HCT116 (cell line): Measurements from ENCODE around the gene SAP30L. TPM values are rescaled to one million over a fixed set of nuclear protein-coding genes. Genes with fewer than 3 reads are reported as not detected.

Experiments used
- ATAC-seq: fragments of 200-7000 bp; cut with Tn5 transposase; 2 replicates; pipeline ENCODE4 v1.9.1; 2020; ENCODE audit warnings: mild to moderate bottlenecking, moderate library complexity
- BruUV-seq: library from RNA; stranded (reverse); fragments of 400-500 nt; replicated peaks from 2 replicates; lab custom pipeline; 2021; lab: Mats Ljungman, UMichigan
- CTCF ChIA-PET: fragments of 300-600 bp; sonication (Branson Sonifier 250); formaldehyde crosslinking; loops from one replicate; lab custom pipeline; 2021; ENCODE audit warnings: antibody characterized with exemption; lab: Charles Lee
- POLR2A ChIA-PET: fragments of 300-600, 350-600 bp; sonication (Branson Sonifier 250); formaldehyde crosslinking; loops from one replicate; lab custom pipeline; 2021; ENCODE audit warnings: antibody characterized with exemption; lab: Charles Lee
- RAD21 ChIA-PET, 2 experiments: fragments of 300-600 bp; sonication (Branson Sonifier 250); formaldehyde crosslinking; loops; one replicate each; lab custom pipeline; 2023; ENCODE audit warnings: low total read pairs in 2 of 2; ENCODE audit not compliant: uncharacterized antibody in 2 of 2, unreplicated experiment in 2 of 2, low non-redundant PET in 1 of 2; lab: Charles Lee
- DNase-seq: peaks from one replicate; pipeline ENCODE4 v3.0.0-alpha.2; 2010; ENCODE audit warnings: low read depth, low spot score
- H2AFZ ChIP-seq: fragments of 200-600 bp; shearing (Covaris generic), sonication (generic); 2 replicates; pipeline ENCODE4 v1.6.1; 2017; ENCODE audit warnings: low read depth, mixed run types, mixed read lengths, antibody characterized with exemption, low read length; ENCODE audit not compliant: poor library complexity, severe bottlenecking
- H3K27ac ChIP-seq: 2 replicates; pipeline ENCODE4 v1.5.1; 2012; ENCODE audit warnings: low read depth, low read length
- H3K27me3 ChIP-seq: fragments of 200-600 bp; sonication (generic); 2 replicates; pipeline ENCODE4 v1.6.1; 2016; ENCODE audit warnings: mixed run types, low read length, mixed read lengths; ENCODE audit not compliant: insufficient read depth
- H3K36me3 ChIP-seq, 2 experiments: fragments of 200-500 bp in 1 of 2; fragments of 200-600 bp in 1 of 2; sonication (Bioruptor generic) in 1 of 2; sonication (generic) in 1 of 2; 2 replicates each; pipeline versions ENCODE4 v1.5.1 to v1.6.1; 2014 to 2016; ENCODE audit warnings: low read length in 2 of 2, inconsistent platforms in 1 of 2, mixed read lengths in 1 of 2, mixed run types in 1 of 2; ENCODE audit not compliant: insufficient read depth in 2 of 2, control insufficient read depth in 1 of 2
- H3K4me1 ChIP-seq, 2 experiments: fragments of 200-600 bp in 1 of 2; sonication (generic) in 1 of 2; 2 replicates each; pipeline versions ENCODE4 v1.5.1 to v1.6.1; 2012 to 2017; ENCODE audit warnings: low read length in 2 of 2, inconsistent platforms in 1 of 2, mild to moderate bottlenecking in 1 of 2, mixed read lengths in 1 of 2, mixed run types in 1 of 2, moderate library complexity in 1 of 2; ENCODE audit not compliant: insufficient read depth in 2 of 2, control insufficient read depth in 1 of 2
- H3K4me2 ChIP-seq: fragments of 200-600 bp; sonication (generic); 2 replicates; pipeline ENCODE4 v1.6.1; 2017; ENCODE audit warnings: mixed run types, low read length, mixed read lengths
- H3K4me3 ChIP-seq, 2 experiments: fragments of 200-600 bp in 1 of 2; sonication (generic) in 1 of 2; replicated peaks in 1 of 2; 2 replicates each; pipeline ENCODE4 v1.5.1; 2011 to 2016; ENCODE audit warnings: low read length in 2 of 2, control low read depth in 1 of 2, low read depth in 1 of 2, mild to moderate bottlenecking in 1 of 2, mixed read lengths in 1 of 2, mixed run types in 1 of 2
- H3K79me2 ChIP-seq: fragments of 200-600 bp; sonication (generic); 2 replicates; pipeline ENCODE4 v1.6.1; 2017; ENCODE audit warnings: mild to moderate bottlenecking, mixed run types, low read length, moderate library complexity, mixed read lengths; ENCODE audit not compliant: insufficient read depth
- H3K9ac ChIP-seq: fragments of 200-600 bp; sonication (generic); 2 replicates; pipeline ENCODE4 v1.6.1; 2016; ENCODE audit warnings: low read length, mixed read lengths
- H3K9me2 ChIP-seq: fragments of 200-600 bp; sonication (generic), shearing (Covaris generic); 2 replicates; pipeline ENCODE4 v1.6.1; 2017; ENCODE audit warnings: mixed run types, mild to moderate bottlenecking, moderate library complexity; ENCODE audit not compliant: insufficient read depth
- H3K9me3 ChIP-seq, 2 experiments: fragments of 200-500 bp in 1 of 2; fragments of 200-600 bp in 1 of 2; sonication (Bioruptor generic) in 1 of 2; sonication (generic) in 1 of 2; 2 replicates each; pipeline ENCODE4 v1.6.1; 2014 to 2017; ENCODE audit warnings: low read length in 2 of 2, mixed read lengths in 2 of 2, inconsistent platforms in 1 of 2, low read depth in 1 of 2, mild to moderate bottlenecking in 1 of 2, mixed run types in 1 of 2, moderate library complexity in 1 of 2; ENCODE audit not compliant: control insufficient read depth in 1 of 2, insufficient read depth in 1 of 2
- H4K20me1 ChIP-seq: fragments of 200-600 bp; sonication (generic), shearing (Covaris generic); 2 replicates; pipeline ENCODE4 v1.6.1; 2017; ENCODE audit warnings: mixed run types, mild to moderate bottlenecking, moderate library complexity; ENCODE audit not compliant: insufficient read depth
- CBX3 ChIP-seq: IDR thresholded peaks from 2 replicates; pipeline ENCODE4 v1.6.1; 2012; ENCODE audit warnings: low read depth
- CEBPB ChIP-seq: IDR thresholded peaks from 2 replicates; pipeline ENCODE4 v1.6.1; 2012; ENCODE audit warnings: low read depth
- EGR1 ChIP-seq: IDR thresholded peaks from 2 replicates; pipeline ENCODE4 v1.6.1; 2012; ENCODE audit warnings: low read depth
- ELF1 ChIP-seq: IDR thresholded peaks from 2 replicates; pipeline ENCODE4 v1.6.1; 2012; ENCODE audit warnings: low read depth, borderline replicate concordance
- EZH2phosphoT487 ChIP-seq: fragments of 200-600 bp; IDR thresholded peaks from 2 replicates; pipeline ENCODE4 v1.6.1; 2018; ENCODE audit warnings: antibody characterized with exemption, borderline replicate concordance
- JUND ChIP-seq: IDR thresholded peaks from 2 replicates; pipeline ENCODE4 v1.6.1; 2012
- POLR2A ChIP-seq: IDR thresholded peaks from 2 replicates; pipeline ENCODE4 v1.7.0; 2011; ENCODE audit warnings: borderline replicate concordance; ENCODE audit not compliant: insufficient read depth, insufficient read length; ENCODE audit errors: extremely low read depth
- POLR2AphosphoS5 ChIP-seq: IDR thresholded peaks from 2 replicates; pipeline ENCODE4 v1.6.1; 2011; ENCODE audit warnings: mild to moderate bottlenecking, low read depth, low read length, moderate library complexity
- SIN3A ChIP-seq: IDR thresholded peaks from 2 replicates; pipeline ENCODE4 v1.6.1; 2012; ENCODE audit warnings: low read depth
- SP1 ChIP-seq: IDR thresholded peaks from 2 replicates; pipeline ENCODE4 v1.6.1; 2012; ENCODE audit warnings: low read depth
- SRF ChIP-seq: IDR thresholded peaks from 2 replicates; pipeline ENCODE4 v1.6.1; 2012; ENCODE audit warnings: low read depth
- TCF7L2 ChIP-seq: IDR thresholded peaks from 2 replicates; pipeline ENCODE4 v1.7.0; 2011; ENCODE audit warnings: borderline replicate concordance, inconsistent platforms; ENCODE audit not compliant: insufficient read depth, insufficient read length; ENCODE audit errors: extremely low read depth
- YY1 ChIP-seq: IDR thresholded peaks from 2 replicates; pipeline ENCODE4 v1.6.1; 2011; ENCODE audit warnings: low read length, low read depth, moderate library complexity, mild to moderate bottlenecking; ENCODE audit not compliant: insufficient replicate concordance; ENCODE audit errors: extremely low read depth
- ZFX ChIP-seq: fragments of 450-650 bp; IDR thresholded peaks from 2 replicates; pipeline ENCODE4 v1.6.1; 2017
- ZNF274 ChIP-seq: fragments of 200-500 bp; sonication (Bioruptor generic); IDR thresholded peaks from 2 replicates; pipeline ENCODE4 v1.6.1; 2014; ENCODE audit warnings: mild to moderate bottlenecking, low read depth, low read length, inconsistent platforms
- intact Hi-C: fragments of 100-400 bp; cut with micrococcal nuclease; formaldehyde crosslinking; loops from 2 replicates; pipeline ENCODE4 v1.10.0; 2022
- total RNA-seq: library from RNA; stranded (reverse); gene quantifications from one replicate; pipeline ENCODE4 v1.2.1, GENCODE V29; 2021; ENCODE audit not compliant: unreplicated experiment
- TF ChIP-seq, protein P1 (sequence below): IDR thresholded peaks from 2 replicates; pipeline ENCODE4 v1.6.1; 2012
- TF ChIP-seq, protein P2 (sequence below): IDR thresholded peaks from 2 replicates; pipeline ENCODE4 v1.6.1; 2012; ENCODE audit warnings: low read depth

The SAP30L gene
- total RNA-seq, 1 experiment from 2014 or later = 25.5 TPM

DNA sequence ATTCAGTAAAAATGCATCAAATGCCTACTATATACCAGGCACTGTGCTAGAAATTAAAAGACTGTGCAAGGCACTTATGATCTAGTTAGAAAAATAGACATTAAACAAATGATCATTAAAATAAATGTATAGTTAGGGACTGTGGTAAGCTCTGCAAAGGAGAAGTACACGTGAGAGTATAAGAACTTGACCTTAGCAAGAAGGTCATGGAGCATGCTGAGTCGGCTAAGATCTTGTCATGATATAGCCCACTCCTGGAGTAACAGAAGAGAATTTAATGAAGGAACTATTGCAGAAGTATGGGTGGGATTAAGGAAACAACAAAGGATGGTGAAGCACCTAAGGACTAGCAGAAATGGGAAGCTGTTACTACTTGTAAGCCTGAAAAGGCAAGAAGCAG is 23.5 kb upstream of the SAP30L start (continued):
- TF ChIP-seq POLR2A = no peak
- no peak for TF ChIP-seq POLR2AphosphoS5
- TF ChIP-seq TCF7L2 = no peak
- no peak for TF ChIP-seq SRF
- no peak for TF ChIP-seq CBX3
- no peak for TF ChIP-seq SIN3A

DNA sequence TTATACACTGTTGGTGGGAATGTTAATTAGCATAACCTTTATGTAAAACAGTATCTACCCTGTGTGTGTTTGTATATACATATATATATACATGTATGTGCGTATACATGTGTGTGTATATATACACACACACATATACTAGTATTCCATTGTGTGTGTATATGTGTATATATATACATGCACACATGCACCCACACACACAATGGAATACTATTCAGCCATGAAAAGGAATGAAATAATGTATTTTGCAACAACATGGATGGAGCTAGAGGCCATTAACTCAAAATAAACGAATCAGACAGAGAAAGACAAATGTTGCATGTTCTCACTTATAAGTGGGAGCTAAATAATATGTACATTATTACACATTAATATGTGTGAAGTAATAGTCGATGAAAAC is 17.6 kb upstream of the SAP30L start:
- no peak overlapping the region for H3K27ac ChIP-seq
- intact Hi-C loops = no loop called here
- ChIA-PET POLR2A (no interaction called here), RAD21 (no interaction called here), CTCF (no interaction called here)
- H3K27me3 ChIP-seq = no peaks in the 10 kb centered on the region
- no peak overlapping the region for H2AFZ ChIP-seq
- no peak overlapping the region for H3K4me2 ChIP-seq
- DNase-seq (no peak), ATAC-seq (no peak)
- no peaks in the 10 kb centered on the region for H3K9me3 ChIP-seq
- H3K4me3 ChIP-seq = no peak overlapping the region
- H4K20me1 ChIP-seq = no peaks in the 10 kb centered on the region
- H3K36me3 ChIP-seq = no peaks in the 10 kb centered on the region
- no peak overlapping the region for H3K9ac ChIP-seq
- TF ChIP-seq SP1 (no peak), SIN3A (no peak), CEBPB (no peak)
- no peaks in the 10 kb centered on the region for H3K9me2 ChIP-seq
- H3K79me2 ChIP-seq = no peaks in the 10 kb centered on the region
- no TSS peak for BruUV-seq
- no peaks in the 10 kb centered on the region for H3K4me1 ChIP-seq

DNA sequence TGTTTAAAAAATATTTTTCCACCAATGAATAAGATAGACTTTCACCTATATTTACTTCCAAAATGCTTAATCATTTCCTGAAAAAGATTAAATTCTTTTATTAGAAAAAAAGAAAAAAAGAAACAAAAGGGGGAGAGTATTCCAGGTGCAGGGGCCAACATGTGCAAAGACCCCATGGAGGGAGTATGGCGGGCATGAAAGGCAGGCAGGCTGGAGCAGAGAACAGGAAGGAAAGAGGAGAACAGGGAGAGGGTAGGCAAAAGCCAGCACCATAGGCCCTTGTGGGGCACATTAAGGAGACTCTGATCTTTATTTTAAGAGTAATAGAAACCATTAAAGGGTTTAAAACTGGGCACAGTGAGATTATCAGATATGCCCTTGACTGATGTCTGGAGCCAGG is 16.5 kb upstream of the SAP30L start:
- CTCF ChIA-PET = no interaction called here
- H3K4me2 ChIP-seq = no peak overlapping the region
- intact Hi-C loops = no loop called here
- no peaks in the 10 kb centered on the region for H3K79me2 ChIP-seq
- POLR2A ChIA-PET = interaction anchor here (0.6 kb wide), 1 partner anchor 289 kb away, joined by 6 read pairs; no protein-coding TSS in a partner anchor
- ATAC-seq = no peak
- DNase-seq = no peak
- H3K9ac ChIP-seq = no peak overlapping the region
- H3K36me3 ChIP-seq = no peaks in the 10 kb centered on the region
- no peaks in the 10 kb centered on the region for H3K27me3 ChIP-seq
- no peak overlapping the region for H3K27ac ChIP-seq
- H3K4me3 ChIP-seq = no peak overlapping the region
- no TSS peak for BruUV-seq
- no peaks in the 10 kb centered on the region for H3K9me2 ChIP-seq
- RAD21 ChIA-PET = no interaction called here
- H2AFZ ChIP-seq = no peak overlapping the region
- no peaks in the 10 kb centered on the region for H3K4me1 ChIP-seq
- H3K9me3 ChIP-seq = no peaks in the 10 kb centered on the region
- H4K20me1 ChIP-seq = no peaks in the 10 kb centered on the region
- TF ChIP-seq ELF1 (no peak), CBX3 (no peak), JUND (no peak), SP1 (no peak), ZNF274 (no peak), YY1 (no peak), EGR1 (no peak), EZH2phosphoT487 (no peak), ZFX (no peak)
- TF ChIP-seq, protein P1, sequence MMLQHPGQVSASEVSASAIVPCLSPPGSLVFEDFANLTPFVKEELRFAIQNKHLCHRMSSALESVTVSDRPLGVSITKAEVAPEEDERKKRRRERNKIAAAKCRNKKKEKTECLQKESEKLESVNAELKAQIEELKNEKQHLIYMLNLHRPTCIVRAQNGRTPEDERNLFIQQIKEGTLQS = no peak
- TF ChIP-seq, protein P2, sequence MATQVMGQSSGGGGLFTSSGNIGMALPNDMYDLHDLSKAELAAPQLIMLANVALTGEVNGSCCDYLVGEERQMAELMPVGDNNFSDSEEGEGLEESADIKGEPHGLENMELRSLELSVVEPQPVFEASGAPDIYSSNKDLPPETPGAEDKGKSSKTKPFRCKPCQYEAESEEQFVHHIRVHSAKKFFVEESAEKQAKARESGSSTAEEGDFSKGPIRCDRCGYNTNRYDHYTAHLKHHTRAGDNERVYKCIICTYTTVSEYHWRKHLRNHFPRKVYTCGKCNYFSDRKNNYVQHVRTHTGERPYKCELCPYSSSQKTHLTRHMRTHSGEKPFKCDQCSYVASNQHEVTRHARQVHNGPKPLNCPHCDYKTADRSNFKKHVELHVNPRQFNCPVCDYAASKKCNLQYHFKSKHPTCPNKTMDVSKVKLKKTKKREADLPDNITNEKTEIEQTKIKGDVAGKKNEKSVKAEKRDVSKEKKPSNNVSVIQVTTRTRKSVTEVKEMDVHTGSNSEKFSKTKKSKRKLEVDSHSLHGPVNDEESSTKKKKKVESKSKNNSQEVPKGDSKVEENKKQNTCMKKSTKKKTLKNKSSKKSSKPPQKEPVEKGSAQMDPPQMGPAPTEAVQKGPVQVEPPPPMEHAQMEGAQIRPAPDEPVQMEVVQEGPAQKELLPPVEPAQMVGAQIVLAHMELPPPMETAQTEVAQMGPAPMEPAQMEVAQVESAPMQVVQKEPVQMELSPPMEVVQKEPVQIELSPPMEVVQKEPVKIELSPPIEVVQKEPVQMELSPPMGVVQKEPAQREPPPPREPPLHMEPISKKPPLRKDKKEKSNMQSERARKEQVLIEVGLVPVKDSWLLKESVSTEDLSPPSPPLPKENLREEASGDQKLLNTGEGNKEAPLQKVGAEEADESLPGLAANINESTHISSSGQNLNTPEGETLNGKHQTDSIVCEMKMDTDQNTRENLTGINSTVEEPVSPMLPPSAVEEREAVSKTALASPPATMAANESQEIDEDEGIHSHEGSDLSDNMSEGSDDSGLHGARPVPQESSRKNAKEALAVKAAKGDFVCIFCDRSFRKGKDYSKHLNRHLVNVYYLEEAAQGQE = no peak
